ENCODE data around the gene MAML2.
"Not testable (repeated sequence)": the region's sequence is repeated elsewhere in the genome, so short reads cannot be mapped to it uniquely, and the experiment has no call there.

The MAML2 gene

GRCh38 chr11:96187822-96188221 lies 155.2 kb downstream of the MAML2 start:
- peak overlapping the region; percentile 5 for H3K4me3 ChIP-seq (ENCODE audit: low read length)
- TF ChIP-seq CTCF (conservative IDR thresholded peaks at IDR 0.05; ENCODE audit: low read length), result no peak
- peak; percentile 86 for DNase-seq (ENCODE audit: low read depth)

GRCh38 chr11:96186806-96187205 lies 156.2 kb downstream of the MAML2 start:
- no peak overlapping the region for H3K4me3 ChIP-seq (ENCODE audit: low read length)
- no peak for TF ChIP-seq CTCF (conservative IDR thresholded peaks at IDR 0.05; ENCODE audit: low read length)
- no peak for DNase-seq (ENCODE audit: low read depth)

GRCh38 chr11:96185220-96185768 lies 157.7 kb downstream of the MAML2 start:
- H3K4me3 ChIP-seq (ENCODE audit: low read length), result no peak overlapping the region
- no peak for DNase-seq (ENCODE audit: low read depth)
- no peak for TF ChIP-seq CTCF (conservative IDR thresholded peaks at IDR 0.05; ENCODE audit: low read length)

DNA sequence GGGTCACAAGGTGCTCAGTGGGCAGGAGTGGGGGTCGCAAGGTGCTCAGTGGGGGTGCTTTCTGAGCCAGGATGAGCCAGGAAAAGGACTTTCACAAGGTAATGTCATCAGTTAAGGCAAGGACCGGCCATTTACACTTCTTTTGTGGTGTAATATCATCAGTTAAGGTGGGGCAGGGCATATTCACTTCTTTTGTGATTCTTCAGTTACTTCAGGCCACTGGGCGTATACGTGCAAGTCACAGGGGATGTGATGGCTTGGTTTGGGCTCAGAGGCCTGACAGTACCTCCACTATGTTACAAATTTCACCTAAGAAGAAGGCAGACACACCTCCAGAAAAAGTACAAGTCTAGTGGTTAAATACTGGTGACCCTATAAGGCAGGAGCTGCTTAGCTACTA lies 162.1 kb downstream of the MAML2 start:
- not testable (repeated sequence) for DNase-seq (ENCODE audit: low read depth); H3K4me3 ChIP-seq (ENCODE audit: low read length)

- TF ChIP-seq CTCF (conservative IDR thresholded peaks at IDR 0.05; ENCODE audit: low read length), result no peak
- H3K4me3 ChIP-seq (ENCODE audit: low read length), result no peak overlapping the region
- DNase-seq (ENCODE audit: low read depth), result no peak
These were observed 162.7 kb downstream of the MAML2 start for GRCh38 chr11:96180341-96180740.

DNA sequence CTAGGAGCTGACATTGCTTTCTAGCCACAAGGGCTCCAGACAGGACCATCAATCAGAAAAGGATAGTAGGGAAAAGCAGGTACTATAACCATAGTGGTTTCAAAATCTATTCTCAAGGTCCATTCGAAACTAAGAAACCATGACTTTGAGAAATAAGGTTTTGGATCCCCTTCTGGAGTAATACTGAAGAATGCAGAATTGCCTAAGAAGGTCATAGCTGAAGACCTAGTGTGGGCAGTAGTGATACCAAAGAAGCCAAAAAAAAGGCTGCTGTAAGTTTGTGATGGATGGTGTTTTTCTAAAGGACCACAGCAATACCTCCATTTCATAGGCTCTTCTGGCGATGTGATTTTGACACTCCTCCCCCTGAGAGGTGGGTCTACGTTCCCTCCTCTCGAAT lies 163.1 kb downstream of the MAML2 start:
- no peak for DNase-seq (ENCODE audit: low read depth)
- H3K4me3 ChIP-seq (ENCODE audit: low read length), result no peak overlapping the region
- TF ChIP-seq CTCF (conservative IDR thresholded peaks at IDR 0.05; ENCODE audit: low read length), result no peak

DNA sequence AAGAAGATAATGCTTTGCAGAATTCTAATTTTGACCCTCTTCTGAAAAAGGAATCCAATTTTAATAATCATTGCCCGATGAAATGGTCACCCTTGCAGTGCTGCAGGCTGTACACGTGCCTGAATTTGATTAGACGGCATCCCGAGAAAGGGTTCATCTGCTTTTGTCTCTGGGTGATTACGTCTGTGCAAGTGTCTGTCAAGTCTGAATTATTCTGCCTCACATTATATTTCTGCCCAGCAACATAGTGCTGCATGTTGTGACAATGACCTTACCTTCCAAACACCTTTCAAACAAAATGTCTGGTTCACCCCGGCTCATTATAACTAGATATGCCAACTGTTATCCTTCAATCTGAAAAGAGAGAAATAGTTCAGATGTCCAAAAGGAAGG lies 164.1 kb downstream of the MAML2 start:
- H3K4me3 ChIP-seq (ENCODE audit: low read length), result no peak overlapping the region
- DNase-seq (ENCODE audit: low read depth), result no peak
- no peak for TF ChIP-seq CTCF (conservative IDR thresholded peaks at IDR 0.05; ENCODE audit: low read length)

All from AG10803 (cell line).